Ovary (tissue), 9 donors: ENCODE results near the gene RAD21L1. TPM values are rescaled to one million over a fixed set of nuclear protein-coding genes. Genes with fewer than 3 reads are reported as not detected.

ENCODE experiments used
- DNase-seq, 5 donors: peaks; one replicate each; pipeline ENCODE4 v3.0.0-alpha.2; 2019 to 2020
- H3K27ac ChIP-seq, 2 donors: fragments of 200-600 bp; one replicate each; pipeline versions ENCODE4 v1.5.1 to v1.8.0; 2019 to 2022
- H3K27me3 ChIP-seq: fragments of 200-600 bp; one replicate; pipeline ENCODE4 v1.8.0; 2022
- H3K36me3 ChIP-seq: fragments of 200-600 bp; sonication (generic); one replicate; pipeline ENCODE4 v1.5.1; 2019
- H3K4me1 ChIP-seq: one replicate; pipeline ENCODE4 v1.8.1; 2013; ENCODE audit warnings: mild to moderate bottlenecking, moderate library complexity; ENCODE audit not compliant: insufficient read depth
- H3K4me3 ChIP-seq: fragments of 200-600 bp; sonication (generic); one replicate; pipeline ENCODE4 v1.5.1; 2017
- H3K9me3 ChIP-seq, 2 donors: fragments of 200-600 bp in 1 of 2; sonication (generic) in 1 of 2; one replicate each; pipeline versions ENCODE4 v1.5.1 to v1.8.1; 2013 to 2019; ENCODE audit warnings: mild to moderate bottlenecking in 1 of 2, moderate library complexity in 1 of 2
- CTCF ChIP-seq, 3 donors: fragments of 450-650 bp in 2 of 3; fragments of 200-600 bp in 1 of 3; IDR thresholded peaks; one replicate each; pipeline versions ENCODE4 v1.5.1 to v1.8.0; 2016 to 2022; ENCODE audit warnings: antibody characterized with exemption in 3 of 3, mild to moderate bottlenecking in 1 of 3
- EP300 ChIP-seq: sonication (generic); formaldehyde crosslinking; IDR thresholded peaks from one replicate; pipeline ENCODE4 v1.6.1; 2017; ENCODE audit warnings: antibody characterized with exemption
- POLR2A ChIP-seq: fragments of 450-650 bp; IDR thresholded peaks from one replicate; pipeline ENCODE4 v1.6.1; 2017; ENCODE audit warnings: antibody characterized with exemption, mild to moderate bottlenecking, moderate library complexity
- WGBS, 3 donors: extraction: QIAGEN DNeasy Blood & Tissue Kit in 1 of 3; methylation state at CpG; one replicate each; pipeline versions ENCODE4 v1.1.5 to v1.1.7; 2013 to 2017; 5-methylcytosine and 5-hydroxymethylcytosine counted together
- intact Hi-C, 4 donors: fragments of 100-400 bp; cut with DNase I; formaldehyde crosslinking; loops; one replicate each; pipeline versions ENCODE4 v1.11.0 to v1.15.1; 2022 to 2023
- polyA plus RNA-seq, 2 donors: library from polyadenylated mRNA; stranded (reverse); fragments of 200-250 nt in 1 of 2; fragments of 350-450 nt in 1 of 2; fragmentation: Illumina TruSeq in 1 of 2; extraction: RNeasy Lipid Tissue Mini Kit (QIAGEN cat#74804) in 1 of 2; gene quantifications; one replicate each; pipeline ENCODE4 v1.2.3, GENCODE V29; 2013 to 2014
- total RNA-seq, 7 donors: library from RNA; depleted of rRNA in 2 of 7; stranded (reverse); fragments of >200 nt in 2 of 7; fragmentation: NEBNext Ultra II Directional in 3 of 7; extraction: Animal tissue kit (Norgen Biotek cat#: 25700) in 3 of 7; gene quantifications; one replicate each; pipeline versions ENCODE4 v1.1.0 to v1.2.4, GENCODE V29; 2016 to 2023
- donor health status: DM: no; HTN: no; CAD: no; lungs with moderate emphysema.
- donor health status: DM: no; HTN: no; CAD: no.
- donor health status: Bipolar disorder and iron deficiency.
- donor health status: DM: yes; HTN: yes; CAD: no.
- donor health status: DM: no; HTN: no; CAD: no.
- donor health status: DM: yes; HTN: yes; CAD: no.

RAD21L1 gene
- total and polyA plus RNA-seq, 9 donors: not detected

GRCh38 chr20:1210501-1210900, 15.3 kb upstream of the RAD21L1 start:
- TF ChIP-seq CTCF (IDR thresholded peaks at IDR 0.05) (no peak), EP300 (no peak), POLR2A (no peak)
- Histone ChIP-seq H3K4me3 (no peak overlapping the region), H3K27me3 (no peaks in the 10 kb centered on the region), H3K27ac (no peak overlapping the region), H3K9me3 (no peaks in the 10 kb centered on the region), H3K36me3 (no peaks in the 10 kb centered on the region), H3K4me1 (no peaks in the 10 kb centered on the region)
- DNase-seq: no peak
- intact Hi-C loops: loop anchor here in 2 of 4 donors (5.0 to 10.0 kb wide), 5 partner anchors 96 to 396 kb away; partner anchors contain the start of gene PSMF1 (in 1 of the 2)
- 85 to 100% (median 88%) methylated on average over 1 of the region's 1 CpG for WGBS, 3 donors

GRCh38 chr20:1212023-1212422, 13.8 kb upstream of the RAD21L1 start:
- no peak for TF ChIP-seq CTCF (IDR thresholded peaks at IDR 0.05)
- no peak for TF ChIP-seq EP300
- no peak for TF ChIP-seq POLR2A
- intact Hi-C loops: loop anchor here in 2 of 4 donors (5.0 to 10.0 kb wide), 5 partner anchors 97 to 397 kb away; partner anchors contain the start of gene PSMF1 (in 1 of the 2)
- H3K36me3 ChIP-seq: no peaks in the 10 kb centered on the region
- H3K27ac ChIP-seq: no peak overlapping the region
- no peaks in the 10 kb centered on the region for H3K9me3 ChIP-seq
- DNase-seq: no peak
- H3K4me3 ChIP-seq: no peak overlapping the region
- H3K4me1 ChIP-seq: no peaks in the 10 kb centered on the region
- no peaks in the 10 kb centered on the region for H3K27me3 ChIP-seq

GRCh38 chr20:1212607-1213396, 13.0 kb upstream of the RAD21L1 start:
- H3K27ac ChIP-seq: no peak overlapping the region
- no peaks in the 10 kb centered on the region for H3K27me3 ChIP-seq
- H3K36me3 ChIP-seq: no peaks in the 10 kb centered on the region
- intact Hi-C loops: loop anchor here in 2 of 4 donors (5.0 to 10.0 kb wide), 5 partner anchors 98 to 398 kb away; partner anchors contain the start of gene PSMF1 (in 1 of the 2)
- no peaks in the 10 kb centered on the region for H3K4me1 ChIP-seq
- H3K9me3 ChIP-seq: no peaks in the 10 kb centered on the region
- no peak overlapping the region for H3K4me3 ChIP-seq
- TF ChIP-seq POLR2A: no peak
- peak; percentile 40 to 59 (median 49) for TF ChIP-seq CTCF (IDR thresholded peaks at IDR 0.05)
- no peak for TF ChIP-seq EP300
- DNase-seq: peak; percentile 39 to 63 (median 46)
- WGBS, 3 donors: 11 to 12% (median 12%) methylated on average over 21 of the region's 21 CpGs

- H3K27me3 ChIP-seq: no peaks in the 10 kb centered on the region
- H3K9me3 ChIP-seq: no peaks in the 10 kb centered on the region
- no peaks in the 10 kb centered on the region for H3K36me3 ChIP-seq
- DNase-seq: no peak
- TF ChIP-seq EP300 (no peak), POLR2A (no peak)
- intact Hi-C loops: loop anchor here in 2 of 4 donors (5.0 to 10.0 kb wide), 5 partner anchors 100 to 400 kb away; partner anchors contain the start of gene PSMF1 (in 1 of the 2)
- 45 to 64% (median 49%) methylated on average over 4 of the region's 4 CpGs for WGBS, 3 donors
- H3K27ac ChIP-seq: no peak overlapping the region
- no peak overlapping the region for H3K4me3 ChIP-seq
- no peaks in the 10 kb centered on the region for H3K4me1 ChIP-seq
Measured at GRCh38 chr20:1214838-1215261, 11.0 kb upstream of the RAD21L1 start.
